ENCODE data around the gene NBEA. TPM values are rescaled to one million over a fixed set of nuclear protein-coding genes. Genes with fewer than 3 reads are reported as not detected.
"Not testable (repeated sequence)": the region's sequence is repeated elsewhere in the genome, so short reads cannot be mapped to it uniquely, and the experiment has no call there.

Gene NBEA
- total and polyA plus RNA-seq, 8 donors, result 5.9 to 14.1 (median 11.3) TPM

GRCh38 chr13:35039012-35039411 is 96.9 kb downstream of the NBEA start:
- Histone ChIP-seq H3K9me3 (peaks cover 0 to 19% of the 10 kb centered on the region in 2 donors), H3K4me3 (no peak overlapping the region), H3K36me3 (no peaks in the 10 kb centered on the region), H3K4me1 (no peaks in the 10 kb centered on the region), H3K27ac (no peak overlapping the region), H3K27me3 (no peaks in the 10 kb centered on the region)
- ATAC-seq, result no peak
- peak in 1 of 4 donors; percentile 13 for DNase-seq
- intact Hi-C loops (cut with DNase I), result no loop called here
- TF ChIP-seq CTCF (IDR thresholded peaks at IDR 0.05), result no peak

GRCh38 chr13:35046587-35046986 is 104.5 kb downstream of the NBEA start:
- H3K9me3 ChIP-seq, result no peaks in the 10 kb centered on the region
- ATAC-seq (no peak), DNase-seq (no peak)
- H3K36me3 ChIP-seq, result no peaks in the 10 kb centered on the region
- no peak for TF ChIP-seq CTCF (IDR thresholded peaks at IDR 0.05)
- H3K27me3 ChIP-seq, result no peaks in the 10 kb centered on the region
- intact Hi-C loops (cut with DNase I), result no loop called here
- no peaks in the 10 kb centered on the region for H3K4me1 ChIP-seq
- H3K4me3 ChIP-seq, result no peak overlapping the region
- H3K27ac ChIP-seq, result no peak overlapping the region

DNA sequence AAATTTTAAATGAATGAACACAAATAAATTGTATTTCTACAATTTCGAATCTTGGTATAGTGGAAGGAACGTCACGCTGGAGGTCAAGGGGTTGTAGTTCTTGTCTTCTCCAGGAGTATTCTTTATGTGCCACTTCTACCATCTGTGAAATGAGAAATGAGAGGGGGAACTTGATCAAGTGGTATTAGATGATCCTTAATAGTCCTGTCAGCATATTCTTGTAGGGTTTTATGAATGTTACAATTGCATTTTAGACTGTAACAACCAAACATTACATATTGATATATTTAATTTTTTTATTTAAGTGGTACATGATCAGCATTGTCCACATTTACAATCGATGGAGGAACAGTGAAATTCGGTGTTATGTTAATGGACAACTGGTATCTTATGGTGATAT is 113.6 kb downstream of the NBEA start:
- H3K27me3 ChIP-seq, result no peaks in the 10 kb centered on the region
- H3K36me3 ChIP-seq, result no peaks in the 10 kb centered on the region
- no peak overlapping the region for H3K4me3 ChIP-seq
- intact Hi-C loops (cut with DNase I), result no loop called here
- DNase-seq, result no peak
- ATAC-seq, result no peak
- TF ChIP-seq CTCF (IDR thresholded peaks at IDR 0.05), result no peak
- H3K9me3 ChIP-seq, result no peaks in the 10 kb centered on the region
- H3K27ac ChIP-seq, result no peak overlapping the region
- H3K4me1 ChIP-seq, result no peaks in the 10 kb centered on the region

GRCh38 chr13:35057858-35058257 is 115.8 kb downstream of the NBEA start:
- no peak for ATAC-seq
- intact Hi-C loops (cut with DNase I), result no loop called here

GRCh38 chr13:35058585-35058984 is 116.5 kb downstream of the NBEA start:
- H3K27me3 ChIP-seq; H3K4me1 ChIP-seq; DNase-seq; H3K9me3 ChIP-seq; ATAC-seq; H3K4me3 ChIP-seq; intact Hi-C loops (cut with DNase I); H3K36me3 ChIP-seq; H3K27ac ChIP-seq: not testable (repeated sequence)

More at GRCh38 chr13:35057858-35058257, 115.8 kb downstream of the NBEA start:
- Histone ChIP-seq H3K27ac (no peak overlapping the region), H3K4me3 (no peak overlapping the region), H3K4me1 (no peaks in the 10 kb centered on the region), H3K9me3 (no peaks in the 10 kb centered on the region), H3K36me3 (no peaks in the 10 kb centered on the region), H3K27me3 (no peaks in the 10 kb centered on the region)
- no peak for DNase-seq
- TF ChIP-seq CTCF (IDR thresholded peaks at IDR 0.05), result no peak

DNA sequence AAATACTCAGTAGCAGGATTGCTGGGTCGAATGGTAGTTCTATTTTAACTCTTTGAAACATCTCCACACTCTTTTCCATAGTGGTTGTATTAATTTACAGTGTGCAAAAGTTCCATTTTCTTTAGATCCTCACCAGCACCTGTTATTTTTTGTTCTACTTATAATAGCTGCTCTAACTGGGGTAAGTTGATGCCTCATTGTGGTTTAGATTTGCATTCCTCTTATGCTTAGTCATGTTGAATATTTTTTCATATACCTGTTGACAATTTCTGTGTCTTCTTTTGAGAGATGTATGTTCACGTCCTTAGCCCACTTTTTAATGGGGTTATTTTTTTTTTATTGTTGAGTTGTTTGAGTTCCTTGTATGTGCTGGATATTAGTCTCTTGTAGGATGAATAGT is 144.6 kb downstream of the NBEA start:
- no peaks in the 10 kb centered on the region for H3K27me3 ChIP-seq
- H3K27ac ChIP-seq, result no peak overlapping the region
- no peaks in the 10 kb centered on the region for H3K4me1 ChIP-seq
- H3K36me3 ChIP-seq, result no peaks in the 10 kb centered on the region
- ATAC-seq, result no peak
- no peak overlapping the region for H3K4me3 ChIP-seq
- H3K9me3 ChIP-seq, result peaks cover 0 to 14% of the 10 kb centered on the region in 2 donors
- no peak for TF ChIP-seq CTCF (IDR thresholded peaks at IDR 0.05)
- no peak for DNase-seq
- intact Hi-C loops (cut with DNase I), result no loop called here
